SK-N-SH (cell line): Measurements from ENCODE around the gene USP34. TPM values are rescaled to one million over a fixed set of nuclear protein-coding genes. Genes with fewer than 3 reads are reported as not detected.

Experiments
- CTCF ChIA-PET: fragments of 300-600, 350-600 bp; formaldehyde crosslinking; extraction: SDS; loops from one replicate; lab custom pipeline; 2021; lab: Yijun Ruan, JAX
- POLR2A ChIA-PET: fragments of 350-600 bp; sonication (Branson Sonifier 250); formaldehyde crosslinking; extraction: SDS; loops from one replicate; lab custom pipeline; 2020; ENCODE audit warnings: antibody characterized with exemption, inconsistent platforms; lab: Yijun Ruan, JAX
- DNase-seq: peaks from one replicate; pipeline ENCODE4 v3.0.0; 2012
- H2AFZ ChIP-seq: fragments of 200-600 bp; sonication (generic); 2 replicates; pipeline ENCODE4 v1.8.1; 2016; ENCODE audit warnings: antibody characterized with exemption, mild to moderate bottlenecking, low read depth
- H3F3A ChIP-seq: fragments of 200-600 bp; sonication (generic); replicated peaks from 2 replicates; pipeline ENCODE3; 2016; ENCODE audit warnings: antibody characterized with exemption, mild to moderate bottlenecking; ENCODE audit not compliant: insufficient read depth
- H3K27ac ChIP-seq, 2 experiments: fragments of 200-500 bp in 1 of 2; fragments of 200-600 bp in 1 of 2; sonication (Bioruptor generic) in 1 of 2; sonication (generic), shearing (Covaris generic) in 1 of 2; 2 replicates each; pipeline versions ENCODE4 v1.5.1 to v1.6.1; 2014 to 2016; ENCODE audit warnings: low read depth in 2 of 2, inconsistent platforms in 1 of 2, low read length in 1 of 2, mild to moderate bottlenecking in 1 of 2, mixed read lengths in 1 of 2
- H3K27me3 ChIP-seq: fragments of 200-600 bp; sonication (generic), shearing (Covaris generic); 2 replicates; pipeline ENCODE4 v1.6.1; 2016; ENCODE audit warnings: mixed run types; ENCODE audit not compliant: insufficient read depth
- H3K36me3 ChIP-seq, 2 experiments: fragments of 200-500 bp in 1 of 2; fragments of 200-600 bp in 1 of 2; sonication (Bioruptor generic) in 1 of 2; sonication (generic) in 1 of 2; replicated peaks in 1 of 2; 2 replicates each; pipeline versions ENCODE3 to v1.5.1; 2014 to 2016; ENCODE audit warnings: low read length in 1 of 2, mild to moderate bottlenecking in 1 of 2; ENCODE audit not compliant: insufficient read depth in 2 of 2, control insufficient read depth in 1 of 2
- H3K4me1 ChIP-seq, 2 experiments: fragments of 200-500 bp in 1 of 2; fragments of 200-600 bp in 1 of 2; sonication (Bioruptor generic) in 1 of 2; sonication (generic), shearing (Covaris generic) in 1 of 2; 2 replicates each; pipeline versions ENCODE4 v1.5.1 to v1.6.1; 2014 to 2016; ENCODE audit warnings: low read depth in 1 of 2, low read length in 1 of 2, mixed run types in 1 of 2; ENCODE audit not compliant: insufficient read depth in 2 of 2, control insufficient read depth in 1 of 2
- H3K4me2 ChIP-seq: fragments of 200-600 bp; sonication (generic), shearing (Covaris generic); 2 replicates; pipeline ENCODE4 v1.6.1; 2017; ENCODE audit warnings: mixed run types
- H3K4me3 ChIP-seq, 2 experiments: fragments of 200-500 bp in 1 of 2; fragments of 200-600 bp in 1 of 2; sonication (Bioruptor generic) in 1 of 2; sonication (generic), shearing (Covaris generic) in 1 of 2; 2 replicates each; pipeline versions ENCODE4 v1.5.1 to v1.8.1; 2014 to 2016; ENCODE audit warnings: low read depth in 2 of 2, inconsistent platforms in 1 of 2, low read length in 1 of 2, mild to moderate bottlenecking in 1 of 2, mixed read lengths in 1 of 2, moderate library complexity in 1 of 2
- H3K79me2 ChIP-seq: fragments of 200-600 bp; sonication (generic); 2 replicates; pipeline ENCODE4 v1.8.1; 2017; ENCODE audit warnings: mild to moderate bottlenecking; ENCODE audit not compliant: insufficient read depth
- H3K9ac ChIP-seq: fragments of 200-600 bp; sonication (generic); 2 replicates; pipeline ENCODE4 v1.6.1; 2017; ENCODE audit warnings: mixed run types
- H3K9me2 ChIP-seq: fragments of 200-600 bp; sonication (generic); 2 replicates; pipeline ENCODE4 v1.6.1; 2017; ENCODE audit warnings: mixed run types
- H3K9me3 ChIP-seq: fragments of 200-600 bp; sonication (generic); 2 replicates; pipeline ENCODE4 v1.6.1; 2017; ENCODE audit warnings: mixed run types, mild to moderate bottlenecking, moderate library complexity
- H4K20me1 ChIP-seq: fragments of 200-600 bp; sonication (generic); 2 replicates; pipeline ENCODE4 v1.6.1; 2017; ENCODE audit warnings: mild to moderate bottlenecking, mixed run types; ENCODE audit not compliant: insufficient read depth
- CHD2 ChIP-seq: fragments of 150-350 bp; IDR thresholded peaks from 2 replicates; pipeline ENCODE4 v1.6.1; 2018; ENCODE audit warnings: low read length; ENCODE audit not compliant: partially characterized antibody
- ELF1 ChIP-seq: IDR thresholded peaks from 2 replicates; pipeline ENCODE4 v1.4.0; 2012
- FOSL2 ChIP-seq: IDR thresholded peaks from 2 replicates; pipeline ENCODE4 v1.4.0; 2012; ENCODE audit warnings: low read depth, mild to moderate bottlenecking, moderate library complexity, borderline replicate concordance
- GABPA ChIP-seq: IDR thresholded peaks from 2 replicates; pipeline ENCODE4 v1.4.0; 2012; ENCODE audit warnings: low read depth, mild to moderate bottlenecking
- JUND ChIP-seq: IDR thresholded peaks from 2 replicates; pipeline ENCODE4 v1.4.0; 2012
- PBX3 ChIP-seq: IDR thresholded peaks from 2 replicates; pipeline ENCODE4; 2012
- RXRA ChIP-seq: IDR thresholded peaks from 2 replicates; pipeline ENCODE4 v1.4.0; 2012; ENCODE audit warnings: low read depth, mild to moderate bottlenecking, borderline replicate concordance
- TCF12 ChIP-seq: IDR thresholded peaks from 2 replicates; pipeline ENCODE4 v1.4.0; 2012
- USF1 ChIP-seq: IDR thresholded peaks from 2 replicates; pipeline ENCODE4 v1.4.0; 2012; ENCODE audit warnings: low read depth, borderline replicate concordance
- YY1 ChIP-seq: IDR thresholded peaks from 2 replicates; pipeline ENCODE4 v1.4.0; 2012; ENCODE audit warnings: low read depth, mild to moderate bottlenecking
- WGBS: methylation state at CpG from one replicate; pipeline ENCODE4 v1.1.6; 2017; ENCODE audit warnings: low lambda C conversion rate; 5-methylcytosine and 5-hydroxymethylcytosine counted together
- polyA plus RNA-seq, 3 experiments: library from polyadenylated mRNA; depleted of rRNA; stranded (reverse); fragments of >200 nt; gene quantifications; 2 replicates each; pipeline ENCODE4 v1.2.3, GENCODE V29; 2012

The USP34 gene
- polyA plus RNA-seq, 1 of the 3 experiments (the other 2 are of a cell fraction), result 31.4 TPM

GRCh38 chr2:61263830-61264229 lies 207.1 kb downstream of the USP34 start (continued):
- TF ChIP-seq USF1 (no peak), CHD2 (no peak)

- Histone ChIP-seq H3K27me3 (no peaks in the 10 kb centered on the region), H3K9ac (no peak overlapping the region), H3K9me3 (no peaks in the 10 kb centered on the region), H3K36me3 (peaks cover 31 to 71% of the 10 kb centered on the region in 2 experiments), H3K9me2 (no peaks in the 10 kb centered on the region), H2AFZ (no peak overlapping the region), H3K4me2 (no peak overlapping the region), H3K79me2 (no peaks in the 10 kb centered on the region; the same call in 1 of the 2 replicates), H3K4me3 (no peak overlapping the region), H3F3A (peaks cover 40% of the 10 kb centered on the region), H3K27ac (peak overlapping the region in 1 of 2 experiments; percentile 65; a peak in 2 of 4 replicates), H4K20me1 (no peaks in the 10 kb centered on the region), H3K4me1 (no peaks in the 10 kb centered on the region)
- TF ChIP-seq JUND (peak; percentile 56; the same call in 1 of the 2 replicates), TCF12 (peak; percentile 44; the same call in 1 of the 2 replicates), ELF1 (no peak), PBX3 (peak; percentile 46), YY1 (no peak; the same call in 1 of the 2 replicates), FOSL2 (peak; percentile 42; the same call in 1 of the 2 replicates)
- no peak for DNase-seq
- CTCF ChIA-PET, result interaction anchor here (0.7 kb wide), 1 partner anchor 13 kb away, joined by 3 read pairs; no protein-coding TSS in a partner anchor
- POLR2A ChIA-PET, result no interaction called here
- 49% methylated on average over 5 of the region's 5 CpGs for WGBS
These were observed 208.2 kb downstream of the USP34 start for GRCh38 chr2:61262699-61263098.

GRCh38 chr2:61257446-61257845 lies 213.4 kb downstream of the USP34 start:
- Histone ChIP-seq H3K4me2 (no peak overlapping the region), H3K9me3 (no peaks in the 10 kb centered on the region; the same call in 1 of the 2 replicates), H3K79me2 (peaks cover 6% of the 10 kb centered on the region; the same call in 1 of the 2 replicates), H3K4me1 (peaks cover 0 to 25% of the 10 kb centered on the region in 2 experiments; a peak in 3 of 4 replicates), H4K20me1 (no peaks in the 10 kb centered on the region), H3K9me2 (no peaks in the 10 kb centered on the region), H3K4me3 (no peak overlapping the region), H3F3A (peaks cover 49% of the 10 kb centered on the region), H3K27ac (no peak overlapping the region), H3K27me3 (no peaks in the 10 kb centered on the region), H3K9ac (no peak overlapping the region), H2AFZ (no peak overlapping the region), H3K36me3 (peaks cover 44 to 65% of the 10 kb centered on the region in 2 experiments)
- WGBS, result 83% methylated on average over 7 of the region's 7 CpGs
- TF ChIP-seq RXRA (peak; percentile 51; the same call in 1 of the 2 replicates), TCF12 (no peak), FOSL2 (peak; percentile 49), JUND (0 out of 2 replicates have a peak, but pooled peaks have one; percentile 37), GABPA (no peak)
- DNase-seq, result no peak
- ChIA-PET CTCF (no interaction called here), POLR2A (no interaction called here)
